ENCODE measurements around the gene KCNQ1OT1.

Gene KCNQ1OT1

DNA sequence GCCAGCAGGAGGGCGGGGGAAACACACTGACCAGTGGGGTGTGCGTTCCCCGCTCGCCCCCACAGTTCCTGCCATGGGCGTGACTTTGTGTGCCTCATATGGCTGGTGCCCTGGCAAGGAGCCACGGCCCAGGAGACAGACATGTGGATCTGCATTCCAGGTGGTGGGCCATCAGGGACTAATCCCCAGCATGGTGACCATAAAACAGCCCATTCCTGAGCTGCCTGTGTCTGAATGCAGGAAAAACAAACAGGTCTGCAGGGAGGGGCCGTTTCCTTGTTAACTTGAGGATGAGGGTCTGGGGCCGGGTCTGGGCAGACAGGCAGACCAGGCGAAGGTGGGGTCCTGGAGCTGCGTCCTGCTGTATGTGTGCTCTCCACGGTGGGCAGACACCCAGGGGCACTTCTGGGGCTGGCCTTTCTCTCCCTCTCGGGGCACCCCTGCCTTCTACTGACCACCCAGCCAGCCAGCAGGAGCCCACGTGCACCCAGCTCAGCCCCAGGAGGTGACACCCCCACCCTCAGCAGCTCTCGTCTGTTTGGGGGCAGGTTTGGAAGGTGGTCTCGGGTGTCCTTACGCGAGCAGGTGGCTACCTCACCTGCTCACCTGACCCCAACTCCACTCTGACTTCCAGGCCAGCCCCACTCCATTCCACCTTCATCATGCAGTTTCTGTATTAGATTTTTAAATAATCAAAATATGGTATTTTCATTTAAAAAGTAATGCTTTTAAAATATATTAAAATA lies 120.3 kb downstream of the KCNQ1OT1 start:
- DNase-seq: no peak

DNA sequence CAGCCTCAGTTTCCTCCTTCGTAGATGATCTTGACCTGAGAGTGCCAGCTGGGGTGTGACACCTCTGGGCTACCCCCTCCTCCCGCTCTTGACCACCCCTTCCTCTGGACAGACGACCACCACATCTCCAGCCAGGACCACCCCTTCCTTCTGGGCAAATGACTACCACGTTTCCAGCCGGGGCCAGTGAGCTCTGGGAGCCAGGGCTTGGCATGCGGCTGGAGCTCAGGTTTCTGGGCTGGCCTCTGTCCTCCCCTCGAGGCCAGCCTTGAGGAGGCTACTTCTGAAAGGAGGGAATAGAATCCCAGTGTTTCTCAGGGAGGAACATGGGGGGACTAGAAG lies 120.9 kb downstream of the KCNQ1OT1 start:
- no peak for DNase-seq

DNA sequence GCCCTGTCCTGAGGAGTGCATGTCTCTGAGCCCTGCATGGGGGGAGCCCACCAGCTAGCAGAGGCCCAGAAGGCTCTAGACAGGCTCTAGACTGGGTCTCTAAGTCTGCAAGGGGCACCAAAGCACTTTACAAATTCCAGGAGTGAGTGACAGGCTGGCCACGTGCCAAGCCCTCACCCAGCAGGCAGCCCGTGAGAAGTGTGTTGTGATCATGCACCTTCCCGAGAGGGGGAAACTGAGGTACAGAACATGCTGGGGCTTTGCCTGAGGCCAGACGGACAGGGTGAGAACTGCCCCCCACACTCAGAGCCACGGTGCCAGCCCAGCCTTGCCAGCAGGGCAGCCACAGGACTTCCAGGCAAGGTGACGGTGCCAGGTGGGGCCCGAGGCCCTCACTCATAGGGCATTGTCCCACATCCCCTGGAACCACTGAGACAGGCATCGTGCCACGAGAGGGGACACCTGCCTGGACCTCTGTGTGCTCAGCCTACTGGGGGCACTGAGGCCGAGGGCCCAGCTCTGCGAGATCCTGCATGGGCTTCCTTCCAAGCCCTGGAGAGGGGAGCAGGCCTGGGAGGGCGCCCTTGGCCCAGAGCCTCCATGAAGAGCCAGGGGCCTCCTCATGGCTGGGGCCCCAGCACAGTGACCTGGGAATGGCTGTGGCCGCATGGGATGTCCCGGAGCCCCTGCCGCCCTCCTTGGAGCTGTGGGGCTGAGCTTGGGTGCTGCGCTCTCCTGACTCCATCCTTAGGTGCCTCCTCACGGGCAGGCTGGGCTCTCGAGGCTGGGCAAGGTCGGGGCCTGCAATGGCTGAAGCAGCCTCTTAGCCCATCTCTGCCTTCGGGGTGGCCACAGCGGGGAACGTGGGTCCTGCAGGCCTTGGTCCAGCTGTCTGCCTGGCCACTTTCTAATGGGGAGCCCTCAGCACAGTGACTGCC lies 121.5 kb downstream of the KCNQ1OT1 start:
- DNase-seq: no peak

DNA sequence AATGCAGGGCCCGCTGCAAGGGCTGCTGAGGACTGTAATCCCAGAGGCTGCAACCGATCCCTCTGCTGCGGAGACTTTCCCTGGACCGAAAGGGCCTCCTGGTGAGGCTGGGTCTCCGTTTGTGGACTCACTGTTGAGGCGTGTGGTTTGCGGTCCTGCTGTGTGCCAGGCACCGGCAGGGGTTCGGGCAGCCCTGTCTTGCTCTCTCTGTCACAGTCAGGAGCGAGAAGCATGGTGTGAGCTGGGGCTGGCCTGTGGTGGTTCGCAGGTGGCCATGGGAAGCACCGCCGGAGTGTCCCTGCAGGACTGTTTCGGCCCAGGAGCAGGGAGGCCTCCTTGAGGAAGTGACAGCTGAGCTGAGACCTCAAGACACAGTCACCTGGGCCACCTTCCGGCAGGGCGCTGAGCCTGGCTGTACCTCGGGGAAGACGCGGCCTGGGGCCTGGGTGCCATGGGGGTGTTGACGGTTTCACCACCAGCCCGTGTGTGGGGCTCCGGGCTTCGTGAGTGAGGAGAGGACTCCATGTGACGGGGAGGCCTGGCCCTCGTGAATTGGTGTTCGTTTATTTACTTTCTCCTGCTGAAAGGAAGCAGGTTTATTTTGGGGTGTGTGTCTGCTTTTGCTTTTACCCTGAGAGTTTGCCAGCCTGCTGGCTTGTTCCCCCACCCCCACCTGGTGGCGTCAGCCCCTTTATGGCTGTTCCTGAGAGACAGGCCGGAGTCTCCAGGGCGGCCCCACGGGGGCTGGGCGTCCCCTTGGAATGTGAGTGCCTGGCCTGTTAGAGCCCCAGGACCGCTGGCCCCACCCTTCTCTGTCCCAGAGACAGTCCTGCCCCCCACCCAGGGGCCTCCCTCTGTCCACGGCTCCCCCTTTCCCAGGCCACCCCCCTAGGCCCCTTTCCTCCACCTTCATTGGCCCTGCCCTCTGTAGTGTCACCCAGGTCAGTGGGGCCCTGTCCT lies 122.5 kb downstream of the KCNQ1OT1 start:
- no peak for DNase-seq

DNA sequence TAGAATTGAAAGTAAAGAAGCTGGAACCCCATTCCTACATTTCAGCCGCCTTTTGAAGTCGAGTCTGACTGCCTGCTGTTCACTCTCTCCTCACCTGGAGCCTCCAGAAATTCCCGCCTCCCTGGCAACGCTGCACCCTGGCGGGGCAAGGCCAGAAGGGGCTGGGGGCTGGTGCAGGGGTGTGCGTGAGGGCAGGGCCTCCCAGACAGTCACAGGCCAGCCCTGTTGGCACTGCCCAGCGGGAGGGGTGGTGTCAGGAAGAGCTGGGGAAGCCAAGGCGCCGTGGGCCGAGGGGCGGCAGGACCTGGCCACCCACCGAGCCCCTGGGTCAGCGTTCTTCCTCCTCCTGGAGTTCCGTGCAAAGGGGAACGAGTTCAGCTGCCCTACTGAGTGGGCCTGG lies 123.2 kb downstream of the KCNQ1OT1 start:
- DNase-seq: no peak

DNA sequence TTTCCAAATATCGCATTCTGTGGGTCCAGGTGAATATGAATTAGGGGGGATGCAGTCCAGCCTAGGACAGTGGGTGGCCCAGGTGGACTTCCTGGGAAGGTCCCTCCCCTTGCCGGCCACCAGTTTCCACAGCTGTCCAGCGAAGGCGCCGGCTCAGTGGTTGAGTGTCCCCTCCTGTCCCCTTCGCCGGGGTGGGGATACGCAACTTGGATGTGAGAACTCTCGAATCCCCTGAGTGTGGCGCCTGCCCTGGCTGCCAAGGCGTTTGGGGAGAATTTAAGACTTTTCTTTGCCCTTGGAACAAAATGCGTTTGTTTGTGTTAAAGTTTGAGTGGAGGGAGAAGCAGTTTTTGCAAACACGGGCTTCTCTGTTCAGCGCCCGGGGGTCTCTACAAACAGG lies 123.7 kb downstream of the KCNQ1OT1 start:
- no peak for DNase-seq

DNA sequence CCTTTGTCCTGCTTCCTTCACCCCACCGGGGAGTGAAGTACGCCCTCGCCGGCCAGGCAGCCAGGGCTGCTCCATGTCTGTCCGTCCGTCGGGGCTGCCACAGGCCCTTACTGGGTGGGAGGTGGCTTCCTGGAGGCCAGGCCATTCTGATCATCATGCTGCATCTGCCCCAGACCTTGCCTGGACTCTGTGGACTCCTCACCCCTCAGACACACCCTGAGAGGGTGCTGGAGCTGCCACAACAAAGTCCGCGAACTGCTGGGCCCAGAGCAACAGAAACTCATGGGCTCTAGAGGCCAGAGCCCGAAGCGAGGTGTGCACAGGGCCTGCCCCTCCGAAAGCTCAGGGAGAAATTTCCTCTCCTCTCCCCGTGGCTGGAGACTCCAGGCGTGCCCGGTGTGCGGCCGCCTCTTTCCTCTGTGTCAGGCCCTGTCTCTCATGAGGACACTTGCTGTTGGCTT lies 124.2 kb downstream of the KCNQ1OT1 start:
- DNase-seq: no peak

DNA sequence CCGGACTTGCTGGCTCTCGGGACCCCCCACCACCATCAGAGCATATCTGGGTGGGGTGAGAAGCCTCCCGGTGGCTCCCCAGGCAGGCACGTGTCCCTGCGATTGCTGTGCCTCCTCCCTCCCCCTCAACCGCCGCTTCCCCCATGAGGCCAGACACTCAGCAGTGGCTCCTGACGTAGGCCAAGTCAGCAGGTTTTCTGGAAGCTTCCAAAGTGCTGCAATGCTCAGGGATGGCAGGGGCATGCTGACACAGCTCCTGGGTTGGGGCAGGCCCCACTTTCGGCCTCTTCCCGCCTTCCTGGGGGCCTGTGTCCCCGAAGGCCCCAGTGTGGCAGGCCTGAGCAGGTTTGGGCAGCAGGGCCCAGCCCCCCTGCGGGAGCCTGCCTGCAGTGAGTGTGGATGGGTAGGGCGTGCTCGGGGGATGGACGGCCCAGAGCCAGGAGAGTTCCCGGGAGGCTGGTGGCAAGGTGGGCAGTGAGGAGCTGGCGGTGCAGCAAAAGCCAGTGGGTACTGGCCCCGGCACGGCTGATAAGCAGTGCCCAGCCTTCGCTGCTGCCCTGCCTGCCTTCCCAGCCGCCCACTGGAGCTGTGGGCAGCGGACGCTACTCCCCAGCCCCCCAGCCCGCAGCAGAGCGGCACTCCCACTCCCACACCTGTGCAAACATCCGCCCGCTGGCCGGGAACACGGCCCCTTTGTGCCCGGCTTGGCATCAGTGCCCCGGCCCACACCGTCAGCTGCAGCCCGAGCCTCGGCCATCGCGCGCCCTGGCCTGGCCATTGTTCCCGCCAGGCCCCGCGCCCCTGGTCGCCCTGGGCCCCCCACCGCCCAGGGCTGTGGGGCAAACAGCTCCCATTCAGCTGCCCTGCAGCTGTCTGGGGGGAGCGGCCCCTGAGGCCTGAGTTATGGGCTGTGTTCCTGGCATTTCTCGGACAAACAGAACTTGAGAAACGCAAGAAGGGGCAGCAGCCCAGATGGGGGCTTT lies 125.0 kb downstream of the KCNQ1OT1 start:
- no peak for DNase-seq

DNA sequence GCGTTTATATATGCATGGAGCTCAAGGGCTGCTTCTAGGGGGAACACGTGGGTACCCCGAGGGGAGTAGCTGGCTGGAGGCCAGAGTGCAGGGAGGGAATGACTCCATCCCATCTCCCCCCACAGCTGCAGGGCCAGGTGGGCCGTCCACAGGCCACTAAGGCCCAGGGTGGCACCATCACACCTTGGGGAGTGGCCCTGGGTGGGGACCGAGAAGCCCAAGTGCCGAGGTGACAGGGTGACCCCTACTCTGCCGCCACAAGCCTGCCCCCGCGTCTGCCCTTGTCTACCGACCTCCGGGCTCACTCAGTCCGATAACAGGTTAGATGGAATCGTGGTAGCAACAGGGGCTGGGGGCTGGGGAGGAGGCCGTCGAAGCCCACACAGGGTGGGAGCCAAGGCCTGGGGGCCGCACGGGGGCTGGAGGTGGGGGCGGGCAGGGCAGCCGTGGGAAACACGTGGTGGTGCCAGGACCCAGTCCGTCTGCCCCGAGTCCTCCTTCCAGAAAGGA lies 125.7 kb downstream of the KCNQ1OT1 start:
- no peak for DNase-seq

DNA sequence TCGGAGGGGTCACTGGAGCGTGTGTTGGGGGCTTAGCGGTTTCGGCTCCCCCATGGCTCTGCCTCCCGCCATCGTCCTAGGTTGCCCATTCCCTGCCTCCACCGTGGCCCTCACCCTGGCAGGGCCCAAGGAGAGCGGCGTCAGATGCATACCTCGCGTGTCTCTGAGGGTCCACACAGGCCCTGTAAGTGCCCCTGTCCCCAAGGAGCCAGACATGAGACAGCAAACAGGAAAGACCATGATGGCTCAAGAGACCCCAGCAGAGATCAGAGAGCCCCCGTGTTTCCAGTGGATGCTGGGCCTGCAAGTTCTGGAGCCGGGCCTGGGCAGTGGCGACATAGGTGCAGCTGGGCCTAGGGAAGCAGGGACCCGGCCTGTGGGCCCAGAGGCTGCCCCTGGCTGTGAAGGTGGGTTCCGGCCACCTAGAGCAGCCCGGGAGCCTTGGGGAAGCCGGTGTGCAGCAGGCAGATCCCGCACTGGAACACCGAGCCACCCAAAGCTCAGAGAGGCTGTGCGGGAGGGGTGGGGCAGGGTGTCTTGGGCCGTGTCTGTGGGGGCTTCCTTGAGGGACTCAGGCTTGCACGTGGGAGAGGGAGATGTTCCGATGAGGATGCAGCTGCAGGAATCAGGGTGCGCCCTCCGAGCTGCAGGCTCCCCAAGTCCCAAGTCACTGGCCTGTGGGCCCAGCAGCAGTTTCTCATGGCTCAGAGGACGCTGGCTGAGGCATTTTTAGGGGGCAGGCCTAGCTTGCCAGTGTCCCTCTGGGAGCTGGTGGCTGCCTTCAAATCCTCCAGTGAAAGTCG lies 126.4 kb downstream of the KCNQ1OT1 start:
- no peak for DNase-seq

DNA sequence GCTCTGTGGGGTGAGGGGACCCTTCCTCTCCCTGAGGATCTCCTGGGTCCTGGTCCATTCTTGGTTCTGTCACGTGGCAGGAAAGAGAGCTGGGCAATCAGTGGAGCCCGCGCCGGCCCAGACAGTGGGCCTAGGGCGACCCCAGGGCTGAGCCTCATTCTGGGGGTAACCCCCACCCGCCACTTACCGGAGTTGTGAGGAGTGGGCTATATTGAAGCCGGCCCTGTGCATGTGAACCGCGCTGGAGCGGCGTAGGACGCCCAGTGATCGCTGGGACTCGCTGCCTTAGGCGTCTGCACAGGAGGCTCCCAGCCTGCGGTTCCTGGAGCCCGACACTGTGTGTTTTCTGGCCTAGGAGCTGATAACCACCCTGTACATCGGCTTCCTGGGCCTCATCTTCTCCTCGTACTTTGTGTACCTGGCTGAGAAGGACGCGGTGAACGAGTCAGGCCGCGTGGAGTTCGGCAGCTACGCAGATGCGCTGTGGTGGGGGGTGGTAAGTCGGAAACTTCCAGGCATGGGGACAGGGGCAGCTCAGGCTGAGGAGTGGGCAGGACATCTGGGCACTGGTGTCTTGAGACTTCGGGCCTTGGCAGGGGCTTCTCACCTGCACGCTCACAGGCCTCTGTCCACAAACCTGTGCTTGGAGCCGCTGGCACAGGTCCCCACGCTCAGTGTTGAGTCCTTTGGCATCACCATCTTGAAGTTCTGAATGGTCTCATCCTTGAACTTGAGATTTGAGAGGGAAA lies 127.1 kb downstream of the KCNQ1OT1 start:
- no peak for DNase-seq

DNA sequence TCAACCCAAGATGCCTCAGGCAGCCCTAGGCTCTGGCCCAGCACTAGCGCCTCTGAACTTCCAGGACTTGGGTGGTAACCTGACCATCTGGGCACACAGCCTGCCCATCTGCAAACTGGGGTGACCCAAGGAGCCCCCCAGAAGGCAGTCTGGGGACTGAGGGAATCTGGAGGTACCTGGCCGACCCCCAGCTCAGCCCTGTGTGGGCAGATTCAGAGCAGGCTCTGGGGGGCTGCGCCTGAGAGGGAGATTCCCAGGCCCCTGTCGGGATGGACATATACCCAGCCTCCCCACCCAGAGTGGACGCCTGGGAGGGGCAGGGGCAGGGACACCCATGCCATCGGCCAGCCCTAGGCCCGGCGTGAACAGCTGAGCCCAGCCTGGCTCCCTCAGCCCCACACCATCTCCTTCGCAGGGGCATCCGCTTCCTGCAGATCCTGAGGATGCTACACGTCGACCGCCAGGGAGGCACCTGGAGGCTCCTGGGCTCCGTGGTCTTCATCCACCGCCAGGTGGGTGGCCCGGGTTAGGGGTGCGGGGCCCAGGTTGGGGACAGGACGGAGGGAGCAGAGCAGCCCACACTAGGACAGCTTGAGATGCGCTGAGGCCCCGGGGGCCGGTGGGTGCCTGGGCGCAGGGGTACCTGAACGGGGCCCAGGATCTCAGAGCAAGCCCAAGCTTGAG lies 128.1 kb downstream of the KCNQ1OT1 start:
- no peak for DNase-seq

DNA sequence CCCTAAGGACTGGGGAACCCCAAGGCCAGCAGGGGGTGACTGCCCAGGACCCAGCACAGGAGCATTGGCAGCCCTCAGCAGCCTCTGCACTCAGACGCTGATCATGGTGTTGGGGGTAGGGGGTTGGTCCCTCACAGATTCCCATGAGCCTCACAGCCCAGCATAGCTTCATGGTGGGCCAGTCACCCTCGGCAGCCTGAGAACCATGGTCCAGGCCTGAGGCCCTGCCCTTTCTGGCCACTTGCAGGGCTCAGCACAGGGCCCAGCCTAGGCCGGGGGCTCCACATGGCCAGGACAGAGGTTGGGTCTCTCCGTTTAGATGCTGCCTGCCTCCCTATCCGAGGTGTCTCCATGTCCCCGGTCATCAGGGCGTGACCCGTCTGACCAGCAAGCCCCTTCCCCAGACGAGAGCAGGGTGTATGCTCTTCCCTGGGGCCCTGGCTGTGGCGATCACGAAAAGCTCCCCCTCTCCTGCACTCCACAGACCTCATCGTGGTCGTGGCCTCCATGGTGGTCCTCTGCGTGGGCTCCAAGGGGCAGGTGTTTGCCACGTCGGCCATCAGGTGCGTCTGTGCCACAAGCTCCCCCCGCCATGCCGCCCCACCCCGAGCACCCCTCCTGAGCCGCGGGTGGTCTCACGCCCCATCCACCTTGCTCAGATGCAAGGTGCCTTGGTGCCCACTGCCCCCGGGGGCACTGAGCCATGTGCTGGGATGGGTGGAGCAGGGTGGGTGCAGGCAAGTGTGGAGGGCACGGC lies 128.8 kb downstream of the KCNQ1OT1 start:
- no peak for DNase-seq

DNA sequence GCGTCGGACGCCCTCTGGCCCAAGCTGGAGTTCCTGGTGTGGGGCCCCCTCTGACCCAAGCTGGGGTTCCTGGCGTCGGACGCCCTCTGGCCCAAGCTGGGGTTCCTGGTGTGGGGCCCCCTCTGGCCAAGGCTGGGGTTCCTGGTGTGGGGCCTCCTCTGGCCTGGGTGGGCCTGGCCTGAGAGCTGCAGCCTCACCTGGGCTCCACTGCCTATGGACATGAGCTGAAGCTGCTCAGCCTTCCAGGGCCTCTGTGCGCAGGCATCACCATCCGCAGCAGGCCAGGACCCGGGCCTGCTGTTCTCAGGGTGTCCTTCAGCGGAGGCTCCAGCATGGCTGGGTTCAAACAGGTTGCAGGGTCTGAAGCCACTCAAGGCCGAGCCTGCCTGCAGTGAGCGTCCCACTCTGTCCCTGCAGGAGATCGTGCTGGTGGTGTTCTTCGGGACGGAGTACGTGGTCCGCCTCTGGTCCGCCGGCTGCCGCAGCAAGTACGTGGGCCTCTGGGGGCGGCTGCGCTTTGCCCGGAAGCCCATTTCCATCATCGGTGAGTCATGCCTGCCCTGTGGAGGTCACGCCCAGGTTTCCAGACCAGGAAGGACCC lies 129.5 kb downstream of the KCNQ1OT1 start:
- no peak for DNase-seq

DNA sequence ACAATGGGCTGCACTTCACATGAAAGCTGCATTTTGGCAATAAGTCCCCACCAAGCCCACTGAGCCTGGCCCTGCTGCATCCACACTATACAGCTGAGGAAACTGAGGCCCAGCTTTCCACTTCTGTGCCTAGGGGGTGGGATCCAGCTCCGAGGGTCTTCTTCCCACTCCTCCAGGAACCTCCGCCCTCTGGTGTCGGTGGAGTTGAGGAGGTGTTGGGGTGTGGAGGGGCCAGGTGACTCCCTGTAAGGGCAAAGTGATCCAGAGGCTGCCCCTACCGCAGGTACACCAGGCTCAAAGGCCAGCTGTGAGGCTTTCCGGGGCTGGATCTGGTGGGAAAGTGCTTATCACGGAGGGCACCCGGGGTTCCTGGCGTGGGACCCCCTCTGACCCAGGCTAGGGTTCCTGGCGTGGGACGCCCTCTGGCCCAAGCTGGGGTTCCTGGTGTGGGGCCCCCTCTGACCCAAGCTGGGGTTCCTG lies 130.0 kb downstream of the KCNQ1OT1 start:
- no peak for DNase-seq

DNA sequence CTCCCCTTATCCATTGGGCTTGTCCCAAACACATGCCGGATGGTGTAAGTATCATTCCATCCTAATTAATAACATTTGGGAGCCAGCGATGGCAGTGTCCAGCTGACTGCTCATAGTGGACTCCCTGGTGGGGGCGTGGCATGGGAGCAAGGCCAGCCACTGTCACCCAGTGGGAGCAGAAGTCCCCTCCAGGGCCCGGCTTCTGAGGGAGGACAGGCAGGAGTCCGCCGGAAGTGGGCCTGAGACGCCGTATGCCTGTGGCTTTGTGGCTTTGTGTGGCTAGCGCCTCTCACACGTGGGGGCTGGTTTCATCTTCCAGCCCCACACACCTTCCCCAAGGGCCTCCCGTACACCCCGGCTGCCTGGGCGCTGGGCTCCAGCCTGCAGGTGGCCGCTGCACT lies 130.5 kb downstream of the KCNQ1OT1 start:
- no peak for DNase-seq

DNA sequence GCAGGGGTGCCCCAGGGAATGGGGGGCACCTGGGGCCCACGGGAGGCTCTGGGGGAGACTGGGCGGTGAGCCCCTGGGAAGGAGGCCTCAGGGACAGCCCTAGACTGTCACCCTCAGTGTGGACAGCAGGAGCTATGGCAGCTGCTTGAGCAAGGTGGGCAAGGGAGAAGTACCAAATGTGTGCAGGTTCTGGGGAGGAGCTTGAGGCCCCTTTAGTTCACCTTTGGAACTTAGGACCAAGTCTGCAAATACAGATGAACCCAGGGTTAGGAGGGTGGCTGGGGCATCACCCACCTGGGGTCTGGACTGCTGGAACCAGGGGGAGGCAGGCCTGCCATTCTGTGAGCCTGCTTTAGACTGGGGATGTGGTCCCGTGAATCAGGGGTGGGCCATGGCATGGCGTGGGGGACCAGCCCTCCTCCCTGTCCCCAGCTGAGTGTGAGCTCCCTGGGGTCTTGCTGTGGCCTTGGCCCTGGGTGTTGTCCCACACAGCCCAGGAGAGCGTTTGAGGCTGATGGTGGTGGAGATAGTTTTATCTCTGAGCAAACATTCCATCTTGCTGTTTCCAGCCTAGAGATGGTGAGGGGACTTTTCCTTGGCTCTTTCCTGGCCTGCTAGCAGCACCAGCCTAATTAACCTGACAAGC lies 132.6 kb downstream of the KCNQ1OT1 start:
- no peak for DNase-seq
